ENCODE data around the gene EYA2. TPM values are rescaled to one million over a fixed set of nuclear protein-coding genes. Genes with fewer than 3 reads are reported as not detected.

EYA2 gene
- total RNA-seq, 1 experiment from 2014 or later = 0.25 TPM

DNA sequence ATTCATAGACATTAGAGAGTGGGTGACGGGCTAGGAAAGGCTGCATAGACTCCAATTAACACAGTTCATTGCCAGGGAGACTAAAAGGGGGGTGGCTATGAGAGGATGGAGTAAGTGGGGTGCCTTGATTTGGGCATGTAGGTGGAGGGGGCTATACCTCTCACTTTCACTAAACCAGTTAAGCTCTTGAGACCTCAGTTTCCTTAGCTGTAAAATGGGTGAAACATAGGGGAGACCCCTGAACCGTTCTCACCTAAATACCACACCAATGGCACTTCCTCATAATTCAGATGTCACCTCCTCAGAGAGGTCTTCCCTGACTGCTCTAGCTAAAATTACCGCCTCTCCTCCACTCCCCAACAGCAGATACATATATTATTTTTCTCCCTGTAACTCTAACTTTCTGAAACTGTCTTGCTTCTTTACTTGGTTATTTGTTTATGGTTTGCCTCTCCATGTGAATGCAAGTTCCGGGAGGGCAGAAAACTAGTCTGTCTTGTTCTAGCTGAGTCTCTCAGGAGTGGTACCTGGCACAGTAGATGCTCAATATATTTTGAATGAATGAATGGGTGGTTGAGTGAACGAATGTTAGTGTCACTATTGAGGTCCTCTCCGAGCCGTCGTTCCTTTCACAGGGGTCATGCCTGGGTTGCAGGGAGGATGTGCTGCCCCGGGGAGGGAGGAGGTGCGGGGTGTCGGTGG, 615 bp upstream of the EYA2 start:
- TF ChIP-seq, protein P1, sequence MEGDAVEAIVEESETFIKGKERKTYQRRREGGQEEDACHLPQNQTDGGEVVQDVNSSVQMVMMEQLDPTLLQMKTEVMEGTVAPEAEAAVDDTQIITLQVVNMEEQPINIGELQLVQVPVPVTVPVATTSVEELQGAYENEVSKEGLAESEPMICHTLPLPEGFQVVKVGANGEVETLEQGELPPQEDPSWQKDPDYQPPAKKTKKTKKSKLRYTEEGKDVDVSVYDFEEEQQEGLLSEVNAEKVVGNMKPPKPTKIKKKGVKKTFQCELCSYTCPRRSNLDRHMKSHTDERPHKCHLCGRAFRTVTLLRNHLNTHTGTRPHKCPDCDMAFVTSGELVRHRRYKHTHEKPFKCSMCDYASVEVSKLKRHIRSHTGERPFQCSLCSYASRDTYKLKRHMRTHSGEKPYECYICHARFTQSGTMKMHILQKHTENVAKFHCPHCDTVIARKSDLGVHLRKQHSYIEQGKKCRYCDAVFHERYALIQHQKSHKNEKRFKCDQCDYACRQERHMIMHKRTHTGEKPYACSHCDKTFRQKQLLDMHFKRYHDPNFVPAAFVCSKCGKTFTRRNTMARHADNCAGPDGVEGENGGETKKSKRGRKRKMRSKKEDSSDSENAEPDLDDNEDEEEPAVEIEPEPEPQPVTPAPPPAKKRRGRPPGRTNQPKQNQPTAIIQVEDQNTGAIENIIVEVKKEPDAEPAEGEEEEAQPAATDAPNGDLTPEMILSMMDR (IDR thresholded peaks at IDR 0.05; ENCODE audit: insufficient read depth in 1 of 2, low read depth in 1 of 2, low read length in 1 of 2, severe bottlenecking in 1 of 2, unreplicated experiment in 1 of 2) = no peak
- intact Hi-C loops (cut with micrococcal nuclease; ENCODE audit: unreplicated experiment) = loop anchor here (10.0 kb wide), 1 partner anchor 129 kb away; no protein-coding TSS in a partner anchor
- Mint-ChIP-seq H3K9me3 (ENCODE audit: unreplicated experiment) (peaks cover 9% of the 10 kb centered on the region), H3K27me3 (ENCODE audit: insufficient read depth, unreplicated experiment) (peaks cover 59% of the 10 kb centered on the region), H3K4me3 (ENCODE audit: unreplicated experiment) (peak overlapping the region; percentile 64), H3K36me3 (ENCODE audit: insufficient read depth, unreplicated experiment) (no peaks in the 10 kb centered on the region), H3K4me1 (ENCODE audit: low read depth, unreplicated experiment) (no peaks in the 10 kb centered on the region), H3K27ac (ENCODE audit: unreplicated experiment) (no peak overlapping the region)
- Histone ChIP-seq H3K4me1 (peaks cover 4% of the 10 kb centered on the region; the same call in 1 of the 2 replicates), H3K36me3 (ENCODE audit: control insufficient read depth, insufficient read depth, low read length) (no peaks in the 10 kb centered on the region), H3K27me3 (replicated peaks; ENCODE audit: control insufficient read depth, insufficient read depth, low read length) (peaks cover 15% of the 10 kb centered on the region), H3K9me3 (0 out of 2 replicates have a peak, but pooled peaks cover 8% of the 10 kb centered on the region), H3K4me3 (ENCODE audit: low read depth, low read length) (no peak overlapping the region)
- CTCF ChIA-PET = no interaction called here
- no TSS peak for BruUV-seq (replicated peaks)
- DNase-seq = no peak
- POLR2A ChIA-PET = no interaction called here

DNA sequence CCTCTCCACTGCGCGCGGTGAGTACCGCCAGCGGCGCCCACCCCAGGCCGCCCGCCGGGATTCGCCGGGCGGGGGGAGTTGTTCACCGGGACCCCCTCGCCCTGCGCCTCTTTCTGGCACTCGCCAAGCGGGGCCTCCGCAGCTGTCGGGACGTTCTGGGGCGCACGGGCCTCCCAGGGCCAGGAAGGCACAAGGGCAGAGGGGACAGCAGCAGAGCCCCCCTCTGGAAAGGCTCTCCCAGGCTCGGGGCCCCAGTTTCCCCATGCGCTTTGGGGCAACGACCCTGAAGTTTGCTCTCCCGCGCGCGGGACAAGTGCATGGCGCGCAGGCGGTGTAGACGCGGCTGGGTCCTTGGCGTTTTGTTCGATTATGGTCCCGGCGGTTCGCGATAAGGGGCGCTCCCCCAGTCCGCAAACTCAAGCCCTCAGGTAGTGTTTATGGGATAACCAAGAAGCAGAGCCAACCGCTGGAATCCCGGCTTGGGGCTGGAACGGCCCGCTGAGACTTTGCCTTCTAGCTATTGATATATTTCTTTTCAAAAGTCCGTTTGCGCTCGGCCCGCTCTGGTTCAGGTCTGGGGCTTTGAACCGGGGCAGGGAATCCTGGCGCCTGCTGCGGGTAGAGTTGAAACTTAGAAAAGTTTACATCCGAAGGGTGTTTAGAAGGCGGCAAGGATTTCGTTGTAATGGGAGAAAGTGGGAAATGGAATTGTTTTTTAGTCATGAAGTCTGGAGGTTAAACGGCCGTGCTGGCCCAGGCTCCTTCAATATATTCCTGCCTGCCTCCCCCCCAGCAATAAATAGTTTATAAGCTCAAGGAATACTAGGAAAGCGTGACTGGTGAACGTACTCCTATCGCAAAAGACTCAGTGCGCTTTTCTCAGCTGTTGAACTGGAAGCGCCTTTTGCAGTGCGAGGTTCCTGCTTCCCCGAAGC, 595 bp downstream of the EYA2 start:
- POLR2A ChIA-PET = interaction anchor here (0.7 kb wide), 1 partner anchor 21 kb away, joined by 14 read pairs; no protein-coding TSS in a partner anchor
- CTCF ChIA-PET = no interaction called here

More for the DNA sequence above, 595 bp downstream of the EYA2 start:
- Histone ChIP-seq H3K4me3 (ENCODE audit: low read depth, low read length) (0 out of 2 replicates have a peak overlapping the region, but pooled peaks have one; percentile 8), H3K27me3 (replicated peaks; ENCODE audit: control insufficient read depth, insufficient read depth, low read length) (peaks cover 15% of the 10 kb centered on the region), H3K9me3 (0 out of 2 replicates have a peak, but pooled peaks cover 8% of the 10 kb centered on the region), H3K36me3 (ENCODE audit: control insufficient read depth, insufficient read depth, low read length) (no peaks in the 10 kb centered on the region), H3K4me1 (peaks cover 4% of the 10 kb centered on the region; the same call in 1 of the 2 replicates)
- Mint-ChIP-seq H3K27ac (ENCODE audit: unreplicated experiment) (no peak overlapping the region), H3K9me3 (ENCODE audit: unreplicated experiment) (peaks cover 9% of the 10 kb centered on the region), H3K27me3 (ENCODE audit: insufficient read depth, unreplicated experiment) (peaks cover 67% of the 10 kb centered on the region), H3K4me3 (ENCODE audit: unreplicated experiment) (peak overlapping the region; percentile 37), H3K36me3 (ENCODE audit: insufficient read depth, unreplicated experiment) (no peaks in the 10 kb centered on the region), H3K4me1 (ENCODE audit: low read depth, unreplicated experiment) (no peaks in the 10 kb centered on the region)
- peak; percentile 15 to 46 for DNase-seq
- TF ChIP-seq, protein P1 (IDR thresholded peaks at IDR 0.05; ENCODE audit: insufficient read depth in 1 of 2, low read depth in 1 of 2, low read length in 1 of 2, severe bottlenecking in 1 of 2, unreplicated experiment in 1 of 2) = no peak
- no TSS peak for BruUV-seq (replicated peaks)
- intact Hi-C loops (cut with micrococcal nuclease; ENCODE audit: unreplicated experiment) = loop anchor here (10.0 kb wide), 1 partner anchor 130 kb away; no protein-coding TSS in a partner anchor

All from Caco-2 (cell line).